Effector memory CD4-positive, alpha-beta T cell (primary cell): ENCODE results near the gene SCAP.
"Not testable (repeated sequence)": the region's sequence is repeated elsewhere in the genome, so short reads cannot be mapped to it uniquely, and the experiment has no call there.

Experiments
- DNase-seq, 3 donors: peaks; one replicate each; pipeline ENCODE4 v3.0.0-alpha.2; 2020
- H3K27ac ChIP-seq: 2 replicates; pipeline ENCODE4 v1.7.0; 2013; ENCODE audit warnings: mild to moderate bottlenecking, low read length, moderate library complexity; ENCODE audit not compliant: insufficient read depth, poor library complexity, severe bottlenecking
- H3K27me3 ChIP-seq: replicated peaks from 2 replicates; pipeline ENCODE4 v1.7.0; 2013; ENCODE audit warnings: mild to moderate bottlenecking, low read length; ENCODE audit not compliant: insufficient read depth, control insufficient read depth, poor library complexity, severe bottlenecking
- H3K36me3 ChIP-seq: 2 replicates; pipeline ENCODE4 v1.7.0; 2013; ENCODE audit warnings: mild to moderate bottlenecking, low read length, moderate library complexity; ENCODE audit not compliant: control insufficient read depth, insufficient read depth
- H3K4me1 ChIP-seq: 2 replicates; pipeline ENCODE4 v1.7.0; 2013; ENCODE audit warnings: low read length, mild to moderate bottlenecking; ENCODE audit not compliant: control insufficient read depth, insufficient read depth, poor library complexity, severe bottlenecking
- H3K4me3 ChIP-seq: 2 replicates; pipeline ENCODE4 v1.7.0; 2013; ENCODE audit warnings: low read length, low read depth, mild to moderate bottlenecking; ENCODE audit not compliant: insufficient read depth, poor library complexity, severe bottlenecking
- H3K9me3 ChIP-seq: 2 replicates; pipeline ENCODE4 v1.7.0; 2013; ENCODE audit warnings: mild to moderate bottlenecking, low read length, moderate library complexity; ENCODE audit not compliant: control insufficient read depth

Gene SCAP

GRCh38 chr3:47469616-47470015 lies 6.1 kb downstream of the SCAP start:
- no peak overlapping the region for H3K4me3 ChIP-seq
- no peaks in the 10 kb centered on the region for H3K9me3 ChIP-seq
- H3K4me1 ChIP-seq, result peaks cover 3% of the 10 kb centered on the region
- H3K27ac ChIP-seq, result no peak overlapping the region
- no peaks in the 10 kb centered on the region for H3K36me3 ChIP-seq
- H3K27me3 ChIP-seq, result no peaks in the 10 kb centered on the region
- no peak for DNase-seq

- not testable (repeated sequence) for H3K4me1 ChIP-seq, H3K9me3 ChIP-seq, H3K36me3 ChIP-seq, H3K4me3 ChIP-seq, H3K27ac ChIP-seq, H3K27me3 ChIP-seq, DNase-seq
Observed at GRCh38 chr3:47468315-47468714, 7.4 kb downstream of the SCAP start.

- H3K27me3 ChIP-seq, result no peaks in the 10 kb centered on the region
- DNase-seq, result no peak
- H3K4me3 ChIP-seq, result no peak overlapping the region
- no peaks in the 10 kb centered on the region for H3K36me3 ChIP-seq
- H3K9me3 ChIP-seq, result no peaks in the 10 kb centered on the region
- no peaks in the 10 kb centered on the region for H3K4me1 ChIP-seq
- no peak overlapping the region for H3K27ac ChIP-seq
Observed at GRCh38 chr3:47464588-47464987, 11.2 kb downstream of the SCAP start.

GRCh38 chr3:47459534-47460085 lies 16.1 kb downstream of the SCAP start:
- not testable (repeated sequence) for H3K36me3 ChIP-seq, H3K4me3 ChIP-seq, H3K27me3 ChIP-seq, H3K4me1 ChIP-seq, DNase-seq, H3K9me3 ChIP-seq, H3K27ac ChIP-seq

GRCh38 chr3:47456984-47457383 lies 18.8 kb downstream of the SCAP start:
- H3K27ac ChIP-seq, result no peak overlapping the region
- H3K36me3 ChIP-seq, result no peaks in the 10 kb centered on the region
- H3K4me1 ChIP-seq, result no peaks in the 10 kb centered on the region
- H3K27me3 ChIP-seq, result no peaks in the 10 kb centered on the region
- H3K4me3 ChIP-seq, result no peak overlapping the region
- no peak for DNase-seq
- no peaks in the 10 kb centered on the region for H3K9me3 ChIP-seq

- Histone ChIP-seq H3K4me1 (no peaks in the 10 kb centered on the region), H3K36me3 (no peaks in the 10 kb centered on the region), H3K27me3 (no peaks in the 10 kb centered on the region), H3K27ac (no peak overlapping the region), H3K4me3 (no peak overlapping the region), H3K9me3 (no peaks in the 10 kb centered on the region)
- no peak for DNase-seq
Observed at GRCh38 chr3:47455806-47456452, 19.8 kb downstream of the SCAP start.

GRCh38 chr3:47452453-47453215 lies 23.1 kb downstream of the SCAP start:
- Histone ChIP-seq H3K27ac (no peak overlapping the region), H3K27me3 (no peaks in the 10 kb centered on the region), H3K4me3 (no peak overlapping the region), H3K9me3 (no peaks in the 10 kb centered on the region), H3K36me3 (no peaks in the 10 kb centered on the region), H3K4me1 (no peaks in the 10 kb centered on the region)
- no peak for DNase-seq

- peaks cover 25% of the 10 kb centered on the region for H3K36me3 ChIP-seq
- no peak overlapping the region for H3K27ac ChIP-seq
- no peaks in the 10 kb centered on the region for H3K4me1 ChIP-seq
- DNase-seq, result no peak
- no peak overlapping the region for H3K4me3 ChIP-seq
- H3K27me3 ChIP-seq, result no peaks in the 10 kb centered on the region
- H3K9me3 ChIP-seq, result no peaks in the 10 kb centered on the region
Observed at GRCh38 chr3:47444103-47444502, 31.6 kb downstream of the SCAP start.

GRCh38 chr3:47443611-47443995 lies 32.1 kb downstream of the SCAP start:
- no peak for DNase-seq
- peaks cover 30% of the 10 kb centered on the region for H3K36me3 ChIP-seq
- H3K4me3 ChIP-seq, result no peak overlapping the region
- no peaks in the 10 kb centered on the region for H3K4me1 ChIP-seq
- no peak overlapping the region for H3K27ac ChIP-seq
- H3K27me3 ChIP-seq, result no peaks in the 10 kb centered on the region
- H3K9me3 ChIP-seq, result no peaks in the 10 kb centered on the region

- H3K4me3 ChIP-seq, result no peak overlapping the region
- H3K9me3 ChIP-seq, result no peaks in the 10 kb centered on the region
- no peaks in the 10 kb centered on the region for H3K4me1 ChIP-seq
- DNase-seq, result no peak
- H3K36me3 ChIP-seq, result peaks cover 38% of the 10 kb centered on the region
- H3K27ac ChIP-seq, result no peak overlapping the region
- H3K27me3 ChIP-seq, result no peaks in the 10 kb centered on the region
Observed at GRCh38 chr3:47441796-47442551, 33.8 kb downstream of the SCAP start.
